Trophoblast cell (in vitro differentiated cells and primary cell): Measurements from ENCODE around the gene LMBR1.
"Not testable (repeated sequence)": the region's sequence is repeated elsewhere in the genome, so short reads cannot be mapped to it uniquely, and the experiment has no call there.

Experiments
- DNase-seq, 2 donors: peaks; one replicate each; pipeline ENCODE4 v3.0.0-alpha.2; 2016
- H2AFZ ChIP-seq: 2 replicates; pipeline ENCODE4 v1.6.1; 2013; ENCODE audit warnings: low read length, moderate library complexity, mild to moderate bottlenecking; ENCODE audit not compliant: insufficient read depth, poor library complexity
- H2AK5ac ChIP-seq: 2 replicates; pipeline ENCODE4 v1.6.1; 2013; ENCODE audit warnings: mild to moderate bottlenecking, low read length
- H2BK120ac ChIP-seq: 2 replicates; pipeline ENCODE4 v1.6.1; 2013; ENCODE audit warnings: low read length, mild to moderate bottlenecking, moderate library complexity; ENCODE audit not compliant: insufficient read depth, poor library complexity
- H2BK12ac ChIP-seq: 2 replicates; pipeline ENCODE4 v1.6.1; 2013; ENCODE audit warnings: mild to moderate bottlenecking, low read length, moderate library complexity
- H2BK5ac ChIP-seq: 2 replicates; pipeline ENCODE4 v1.6.1; 2013; ENCODE audit warnings: low read length, low read depth, moderate library complexity, mild to moderate bottlenecking; ENCODE audit not compliant: poor library complexity
- H3K14ac ChIP-seq: 2 replicates; pipeline ENCODE4 v1.6.1; 2013; ENCODE audit warnings: mild to moderate bottlenecking, low read length
- H3K18ac ChIP-seq: 2 replicates; pipeline ENCODE4 v1.6.1; 2013; ENCODE audit warnings: mild to moderate bottlenecking, low read length
- H3K23ac ChIP-seq: 2 replicates; pipeline ENCODE4 v1.6.1; 2013; ENCODE audit warnings: low read length
- H3K27ac ChIP-seq: 2 replicates; pipeline ENCODE4 v1.5.1; 2013; ENCODE audit warnings: low read depth, mild to moderate bottlenecking, inconsistent platforms, low read length, moderate library complexity
- H3K27me3 ChIP-seq: 2 replicates; pipeline ENCODE4 v1.6.1; 2013; ENCODE audit warnings: inconsistent platforms, mild to moderate bottlenecking, low read length, moderate library complexity; ENCODE audit not compliant: insufficient read depth
- H3K36me3 ChIP-seq, 2 experiments: 1 replicate in 1 of 2; 2 replicates in 1 of 2; pipeline ENCODE4 v1.6.1; 2013; ENCODE audit warnings: low read length in 2 of 2, mild to moderate bottlenecking in 2 of 2, moderate library complexity in 1 of 2; ENCODE audit not compliant: insufficient read depth in 2 of 2, control insufficient read depth in 1 of 2
- H3K4ac ChIP-seq: 2 replicates; pipeline ENCODE4 v1.6.1; 2013; ENCODE audit warnings: low read depth, mild to moderate bottlenecking, low read length, moderate library complexity
- H3K4me1 ChIP-seq, 2 experiments: 1 replicate in 1 of 2; 2 replicates in 1 of 2; pipeline ENCODE4 v1.6.1; 2013; ENCODE audit warnings: low read length in 2 of 2, mild to moderate bottlenecking in 2 of 2, moderate library complexity in 1 of 2; ENCODE audit not compliant: insufficient read depth in 2 of 2, control insufficient read depth in 1 of 2
- H3K4me2 ChIP-seq: 2 replicates; pipeline ENCODE4 v1.6.1; 2013; ENCODE audit warnings: inconsistent platforms, mild to moderate bottlenecking, low read length, moderate library complexity
- H3K4me3 ChIP-seq: 2 replicates; pipeline ENCODE4 v1.5.1; 2013; ENCODE audit warnings: mild to moderate bottlenecking, low read depth, low read length, inconsistent platforms
- H3K79me1 ChIP-seq: one replicate; pipeline ENCODE4 v1.6.1; 2013; ENCODE audit warnings: low read length
- H3K79me2 ChIP-seq: 2 replicates; pipeline ENCODE4 v1.6.1; 2013; ENCODE audit warnings: low read length, mild to moderate bottlenecking; ENCODE audit not compliant: control insufficient read depth, insufficient read depth, poor library complexity
- H3K9ac ChIP-seq: 2 replicates; pipeline ENCODE4 v1.6.1; 2013; ENCODE audit warnings: mild to moderate bottlenecking, low read length
- H3K9me3 ChIP-seq: 2 replicates; pipeline ENCODE4 v1.6.1; 2013; ENCODE audit warnings: low read depth, mild to moderate bottlenecking, control low read depth, inconsistent platforms, low read length; ENCODE audit not compliant: insufficient read depth
- H4K12ac ChIP-seq: 2 replicates; pipeline ENCODE4 v1.6.1; 2013; ENCODE audit warnings: low read depth, mild to moderate bottlenecking, low read length, moderate library complexity
- H4K8ac ChIP-seq: 2 replicates; pipeline ENCODE4 v1.6.1; 2013; ENCODE audit warnings: low read depth, mild to moderate bottlenecking, low read length, moderate library complexity
- H4K91ac ChIP-seq: one replicate; pipeline ENCODE4 v1.6.1; 2013; ENCODE audit warnings: low read depth, mild to moderate bottlenecking, low read length, moderate library complexity
- WGBS: extraction: QIAGEN DNeasy Blood & Tissue Kit; methylation state at CpG from one replicate; pipeline ENCODE4 v1.1.7; 2013; ENCODE audit warnings: missing lambda C conversion rate; ENCODE audit not compliant: insufficient read length, insufficient coverage; ENCODE audit errors: extremely low coverage; 5-methylcytosine and 5-hydroxymethylcytosine counted together

Gene LMBR1

GRCh38 chr7:156929789-156930539 is 37.0 kb upstream of the LMBR1 start:
- Histone ChIP-seq H3K4me2 (no peak overlapping the region), H3K36me3 (no peaks in the 10 kb centered on the region), H2AK5ac (no peak overlapping the region), H3K27me3 (no peaks in the 10 kb centered on the region), H3K79me2 (no peaks in the 10 kb centered on the region), H4K12ac (no peak overlapping the region), H3K4me3 (no peak overlapping the region), H2BK5ac (no peak overlapping the region), H4K8ac (no peak overlapping the region), H3K79me1 (no peaks in the 10 kb centered on the region), H3K9ac (no peak overlapping the region), H2AFZ (no peak overlapping the region), H2BK12ac (no peak overlapping the region), H3K18ac (no peak overlapping the region), H3K9me3 (peaks cover 3% of the 10 kb centered on the region), H3K4ac (no peak overlapping the region), H3K27ac (no peak overlapping the region), H4K91ac (no peak overlapping the region), H3K14ac (no peak overlapping the region), H3K23ac (no peak overlapping the region), H3K4me1 (peaks cover 5 to 8% of the 10 kb centered on the region in 2 experiments), H2BK120ac (no peak overlapping the region)
- WGBS: no CpG with 5 or more reads among the region's 16 CpGs
- DNase-seq: no peak

GRCh38 chr7:156928406-156928747 is 35.4 kb upstream of the LMBR1 start:
- Histone ChIP-seq H3K9ac (no peak overlapping the region), H3K4me1 (peaks cover 6 to 8% of the 10 kb centered on the region in 2 experiments), H3K27ac (no peak overlapping the region), H3K18ac (no peak overlapping the region), H3K4me3 (no peak overlapping the region), H2AK5ac (no peak overlapping the region), H4K91ac (no peak overlapping the region), H2BK12ac (no peak overlapping the region), H2BK120ac (no peak overlapping the region), H2BK5ac (no peak overlapping the region), H3K23ac (no peak overlapping the region), H3K14ac (no peak overlapping the region), H4K8ac (no peak overlapping the region), H2AFZ (no peak overlapping the region), H3K4ac (no peak overlapping the region), H3K79me2 (no peaks in the 10 kb centered on the region), H3K27me3 (no peaks in the 10 kb centered on the region), H3K79me1 (no peaks in the 10 kb centered on the region), H4K12ac (no peak overlapping the region), H3K9me3 (peaks cover 3% of the 10 kb centered on the region), H3K4me2 (no peak overlapping the region), H3K36me3 (no peaks in the 10 kb centered on the region)
- no peak for DNase-seq
- no CpG with 5 or more reads among the region's 5 CpGs for WGBS

DNA sequence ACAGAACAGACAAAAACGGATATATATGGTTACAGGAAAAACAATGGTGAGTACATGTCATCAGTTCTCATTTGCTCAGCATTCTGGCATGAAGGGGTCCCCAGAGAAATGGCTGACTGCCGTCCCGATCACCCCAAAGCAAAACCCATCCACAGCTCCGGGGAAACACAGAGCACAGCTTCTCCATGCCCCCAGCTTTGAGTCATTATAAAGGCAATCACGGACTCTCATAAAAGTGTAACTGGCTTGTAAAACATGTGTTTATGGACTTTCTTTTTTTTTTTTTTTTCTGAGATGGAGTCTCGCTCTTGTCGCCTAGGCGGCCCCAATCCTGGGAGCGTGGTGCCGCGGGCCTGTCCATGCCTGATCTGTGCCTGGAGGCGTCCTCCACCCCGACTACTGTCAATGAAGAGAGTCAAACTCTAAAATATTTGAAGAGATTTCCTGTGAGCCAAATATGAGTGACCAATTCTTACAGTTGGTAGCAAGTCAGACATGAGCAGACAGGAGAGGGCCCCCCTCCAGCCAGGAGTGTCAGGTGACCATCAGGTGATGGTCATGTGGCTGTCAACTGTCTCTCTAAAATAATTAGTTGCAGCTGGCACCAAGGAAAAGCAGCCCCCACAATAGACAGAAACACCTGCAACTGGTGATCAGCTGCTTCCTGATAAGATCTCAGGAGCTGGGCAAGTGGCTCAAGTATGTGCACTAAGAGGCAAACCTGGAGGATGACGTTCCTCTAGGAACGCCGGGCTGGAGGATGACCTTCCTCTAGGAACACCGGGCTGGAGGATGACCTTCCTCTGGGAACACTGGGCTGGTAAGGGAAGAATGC is 34.8 kb upstream of the LMBR1 start:
- Histone ChIP-seq H3K4me3 (no peak overlapping the region), H2AFZ (no peak overlapping the region), H3K4me2 (no peak overlapping the region), H4K8ac (no peak overlapping the region), H3K4ac (no peak overlapping the region), H3K23ac (no peak overlapping the region), H4K12ac (no peak overlapping the region), H3K9ac (no peak overlapping the region), H3K14ac (no peak overlapping the region), H2AK5ac (no peak overlapping the region), H3K79me1 (no peaks in the 10 kb centered on the region), H3K4me1 (peaks cover 8% of the 10 kb centered on the region in 2 experiments), H3K27me3 (no peaks in the 10 kb centered on the region), H3K79me2 (no peaks in the 10 kb centered on the region), H4K91ac (no peak overlapping the region), H3K27ac (no peak overlapping the region), H2BK120ac (no peak overlapping the region), H3K9me3 (peaks cover 3% of the 10 kb centered on the region), H2BK5ac (no peak overlapping the region), H3K18ac (no peak overlapping the region), H2BK12ac (no peak overlapping the region), H3K36me3 (no peaks in the 10 kb centered on the region)
- DNase-seq: no peak
- no CpG with 5 or more reads among the region's 17 CpGs for WGBS

DNA sequence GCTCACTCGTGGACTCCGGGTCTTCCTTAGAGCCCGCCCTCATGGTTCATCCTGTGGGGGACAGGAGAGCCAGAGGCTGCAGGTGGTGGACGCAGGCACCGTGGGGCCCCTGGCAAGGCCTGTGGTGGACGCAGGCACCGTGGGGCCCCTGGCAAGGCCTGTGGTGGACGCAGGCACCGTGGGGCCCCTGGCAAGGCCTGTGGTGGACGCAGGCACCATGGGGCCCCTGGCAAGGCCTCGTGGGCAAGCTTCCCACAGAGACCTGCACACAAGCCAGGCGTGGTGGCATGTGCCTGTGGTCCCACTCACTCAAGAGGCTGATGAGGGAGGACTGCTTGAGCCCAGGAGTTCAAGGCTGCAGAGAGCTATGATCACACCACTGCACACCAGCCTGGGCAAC is 32.8 kb upstream of the LMBR1 start:
- not testable (repeated sequence) for H3K27me3 ChIP-seq, H3K4ac ChIP-seq, H3K9me3 ChIP-seq, H3K79me2 ChIP-seq, H3K18ac ChIP-seq, H3K14ac ChIP-seq, H2BK5ac ChIP-seq, H3K27ac ChIP-seq, H2BK12ac ChIP-seq, H2BK120ac ChIP-seq, H3K9ac ChIP-seq, H2AFZ ChIP-seq, H3K4me2 ChIP-seq, H3K4me3 ChIP-seq, DNase-seq, H4K8ac ChIP-seq, H3K36me3 ChIP-seq, H4K12ac ChIP-seq, H2AK5ac ChIP-seq, H4K91ac ChIP-seq, H3K79me1 ChIP-seq, H3K23ac ChIP-seq
- WGBS: no CpG with 5 or more reads among the region's 12 CpGs
- peaks cover 12 to 13% of the 10 kb centered on the region in 2 experiments for H3K4me1 ChIP-seq
